Activated T-cell treated with anti-CD3 and anti-CD28 coated beads for 4 hours (primary cell): Measurements from ENCODE around the gene KCND3.
A peak's percentile ranks its signal among the peaks of the same experiment; 100 is the strongest.
"Not testable (repeated sequence)": the region's sequence is repeated elsewhere in the genome, so short reads cannot be mapped to it uniquely, and the experiment has no call there.

Source experiments
- DNase-seq: peaks from one replicate; pipeline ENCODE4 v3.0.0-alpha.2; 2020

The KCND3 gene

GRCh38 chr1:111761717-111762116 is 227.8 kb downstream of the KCND3 start:
- no peak for DNase-seq

GRCh38 chr1:111758373-111758772 is 231.1 kb downstream of the KCND3 start:
- no peak for DNase-seq

- no peak for DNase-seq
Observed at GRCh38 chr1:111756124-111756513, 233.3 kb downstream of the KCND3 start.

GRCh38 chr1:111755331-111756123 is 233.9 kb downstream of the KCND3 start, which contains the start of gene DDX20:
TSS of gene DDX20 (plus strand) at chr1:111755901. CDS start at chr1:111755925, 24 bp downstream.
- DNase-seq = peak; percentile 86

- peak; percentile 12 for DNase-seq
Observed at GRCh38 chr1:111754984-111755330, 234.5 kb downstream of the KCND3 start.

- DNase-seq = no peak
Observed at GRCh38 chr1:111751906-111752575, 237.4 kb downstream of the KCND3 start.

GRCh38 chr1:111750856-111751255 is 238.6 kb downstream of the KCND3 start:
- no peak for DNase-seq

- no peak for DNase-seq
Observed at GRCh38 chr1:111749628-111750027, 239.8 kb downstream of the KCND3 start.

- DNase-seq = no peak
Observed at GRCh38 chr1:111747947-111748346, 241.5 kb downstream of the KCND3 start.

- peak; percentile 56 for DNase-seq
Observed at GRCh38 chr1:111747282-111747734, 242.2 kb downstream of the KCND3 start.

- no peak for DNase-seq
Observed at GRCh38 chr1:111746614-111746999, 242.9 kb downstream of the KCND3 start.

- no peak for DNase-seq
Observed at GRCh38 chr1:111745675-111746613, 243.5 kb downstream of the KCND3 start.

- no peak for DNase-seq
Observed at GRCh38 chr1:111743679-111744101, 245.8 kb downstream of the KCND3 start.

- no peak for DNase-seq
Observed at GRCh38 chr1:111742938-111743549, 246.4 kb downstream of the KCND3 start.

GRCh38 chr1:111742292-111742691 is 247.2 kb downstream of the KCND3 start:
- DNase-seq = not testable (repeated sequence)

- no peak for DNase-seq
Observed at GRCh38 chr1:111739925-111740765, 249.3 kb downstream of the KCND3 start.

GRCh38 chr1:111739194-111739924 is 250.1 kb downstream of the KCND3 start, which contains the start of gene INKA2:
TSS of gene INKA2 (minus strand) at chr1:111739395. CDS start at chr1:111739242, 153 bp downstream.
- DNase-seq = peak; percentile 47

GRCh38 chr1:111738436-111739193 is 250.9 kb downstream of the KCND3 start:
- DNase-seq = peak; percentile 26

GRCh38 chr1:111738133-111738435 is 251.4 kb downstream of the KCND3 start:
- DNase-seq = no peak
